WTC11 (cell line): ENCODE data around the gene WDR83. TPM values are rescaled to one million over a fixed set of nuclear protein-coding genes. Genes with fewer than 3 reads are reported as not detected.

ENCODE experiments used
- ATAC-seq: fragments of 200-7000 bp; cut with Tn5 transposase; 2 replicates; pipeline ENCODE4 v1.10.0; 2021; ENCODE audit warnings: mild to moderate bottlenecking, moderate library complexity
- CTCF ChIA-PET: fragments of 300-600 bp; sonication (Branson Sonifier 250); formaldehyde crosslinking; loops from one replicate; lab custom pipeline; 2021; ENCODE audit warnings: antibody characterized with exemption; lab: Charles Lee
- POLR2A ChIA-PET: fragments of 350-600 bp; sonication (Branson Sonifier 250); formaldehyde crosslinking; loops from one replicate; lab custom pipeline; 2021; ENCODE audit warnings: antibody characterized with exemption; lab: Charles Lee
- DNase-seq: peaks from one replicate; pipeline ENCODE4 v3.0.0; 2021; ENCODE audit warnings: low spot score
- H3K27ac Mint-ChIP-seq: 2 replicates; pipeline ENCODE4 v1.8.0; 2021; ENCODE audit warnings: mixed read lengths
- H3K27me3 Mint-ChIP-seq: 2 replicates; pipeline ENCODE4 v1.8.0; 2021; ENCODE audit warnings: low read depth, mild to moderate bottlenecking, moderate library complexity, mixed read lengths
- H3K36me3 Mint-ChIP-seq: 2 replicates; pipeline ENCODE4 v1.8.0; 2021; ENCODE audit warnings: mixed read lengths
- H3K4me1 Mint-ChIP-seq: 2 replicates; pipeline ENCODE4 v1.8.0; 2022; ENCODE audit warnings: mixed read lengths
- H3K4me3 Mint-ChIP-seq: 2 replicates; pipeline ENCODE4 v1.8.0; 2021; ENCODE audit warnings: mild to moderate bottlenecking, moderate library complexity, mixed read lengths
- H3K9me3 Mint-ChIP-seq: 2 replicates; pipeline ENCODE4 v1.8.0; 2021; ENCODE audit warnings: mixed read lengths
- SP1 ChIP-seq: sonication (generic); formaldehyde crosslinking; conservative IDR thresholded peaks from 2 replicates; pipeline ENCODE4 v1.8.1; 2022; ENCODE audit warnings: missing genetic modification reagents
- TCF7 ChIP-seq: sonication (generic); formaldehyde crosslinking; IDR thresholded peaks from 2 replicates; pipeline ENCODE4 v1.8.0; 2022; ENCODE audit warnings: mild to moderate bottlenecking, low read depth, missing genetic modification reagents, moderate library complexity
- TEAD4 ChIP-seq: sonication (generic); formaldehyde crosslinking; IDR thresholded peaks from 2 replicates; pipeline ENCODE4 v1.8.0; 2022; ENCODE audit warnings: mild to moderate bottlenecking, missing genetic modification reagents
- ZNF121 ChIP-seq: sonication (generic); formaldehyde crosslinking; IDR thresholded peaks from 2 replicates; pipeline ENCODE4 v1.8.0; 2023; ENCODE audit warnings: missing genetic modification reagents
- total RNA-seq: library from RNA; stranded (reverse); gene quantifications from 3 replicates; pipeline ENCODE4 v1.2.3, GENCODE V29; 2021
- TF ChIP-seq, protein P1 (sequence below): sonication (generic); formaldehyde crosslinking; conservative IDR thresholded peaks from 2 replicates; pipeline ENCODE4 v1.8.1; 2023; ENCODE audit warnings: mild to moderate bottlenecking, low read depth, missing genetic modification reagents, moderate library complexity
- TF ChIP-seq, protein P2 (sequence below): fragments of 250-450 bp; sonication (Bioruptor Pico); IDR thresholded peaks from 2 replicates; pipeline ENCODE4 v1.9.0; 2021; ENCODE audit warnings: mild to moderate bottlenecking, borderline replicate concordance
- TF ChIP-seq, protein P3 (sequence below): sonication (generic); formaldehyde crosslinking; IDR thresholded peaks from 2 replicates; pipeline ENCODE4 v1.8.1; 2022; ENCODE audit warnings: low read depth, mild to moderate bottlenecking, moderate library complexity, missing genetic modification reagents, borderline replicate concordance
- TF ChIP-seq, protein P4 (sequence below): fragments of 250-450 bp; sonication (Bioruptor Pico); IDR thresholded peaks from 2 replicates; pipeline ENCODE4 v1.8.0; 2021; ENCODE audit warnings: mild to moderate bottlenecking
- TF ChIP-seq, protein P5 (sequence below): sonication (generic); formaldehyde crosslinking; IDR thresholded peaks from 2 replicates; pipeline ENCODE4 v1.8.1; 2023; ENCODE audit warnings: mild to moderate bottlenecking, missing genetic modification reagents
- TF ChIP-seq, protein P6 (sequence below): sonication (generic); formaldehyde crosslinking; conservative IDR thresholded peaks from 2 replicates; pipeline ENCODE4 v1.8.1; 2022; ENCODE audit warnings: mild to moderate bottlenecking, missing genetic modification reagents
- TF ChIP-seq, protein P7 (sequence below): sonication (generic); formaldehyde crosslinking; IDR thresholded peaks from 2 replicates; pipeline ENCODE4 v1.8.0; 2022; ENCODE audit warnings: mild to moderate bottlenecking, missing genetic modification reagents

The WDR83 gene
- total RNA-seq, 1 experiment from 2014 or later: 21.8 TPM

DNA sequence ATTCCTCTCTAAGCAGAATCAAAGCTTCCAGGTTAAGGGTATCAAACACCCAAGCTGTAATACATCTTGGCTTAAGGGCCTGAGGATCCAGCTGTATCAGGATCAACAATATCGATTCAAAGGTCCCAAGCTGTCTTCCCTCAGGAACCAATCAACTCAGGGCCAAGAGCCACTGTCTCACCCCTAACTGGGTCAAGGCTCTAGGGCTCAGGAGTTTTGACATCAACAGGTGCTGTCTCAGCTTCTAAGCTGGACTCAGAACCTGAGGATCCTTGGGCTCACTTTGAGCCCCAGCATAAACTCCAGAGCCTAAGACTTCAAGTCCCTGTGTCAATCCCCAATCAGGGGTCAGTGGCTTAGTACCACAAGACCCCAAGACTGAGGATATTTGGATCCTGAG is 28.9 kb downstream of the WDR83 start:
- ATAC-seq (no peak), DNase-seq (no peak)
- Mint-ChIP-seq H3K27ac (no peak overlapping the region), H3K27me3 (no peaks in the 10 kb centered on the region), H3K9me3 (no peaks in the 10 kb centered on the region), H3K4me1 (peaks cover 3% of the 10 kb centered on the region), H3K36me3 (peaks cover 8% of the 10 kb centered on the region; the same call in 1 of the 2 replicates), H3K4me3 (peak overlapping the region; percentile 90)
- TF ChIP-seq ZNF121 (CRISPR knock-in tag) (no peak), TEAD4 (CRISPR knock-in tag) (no peak), SP1 (CRISPR knock-in tag) (no peak)
- TF ChIP-seq, protein P1, sequence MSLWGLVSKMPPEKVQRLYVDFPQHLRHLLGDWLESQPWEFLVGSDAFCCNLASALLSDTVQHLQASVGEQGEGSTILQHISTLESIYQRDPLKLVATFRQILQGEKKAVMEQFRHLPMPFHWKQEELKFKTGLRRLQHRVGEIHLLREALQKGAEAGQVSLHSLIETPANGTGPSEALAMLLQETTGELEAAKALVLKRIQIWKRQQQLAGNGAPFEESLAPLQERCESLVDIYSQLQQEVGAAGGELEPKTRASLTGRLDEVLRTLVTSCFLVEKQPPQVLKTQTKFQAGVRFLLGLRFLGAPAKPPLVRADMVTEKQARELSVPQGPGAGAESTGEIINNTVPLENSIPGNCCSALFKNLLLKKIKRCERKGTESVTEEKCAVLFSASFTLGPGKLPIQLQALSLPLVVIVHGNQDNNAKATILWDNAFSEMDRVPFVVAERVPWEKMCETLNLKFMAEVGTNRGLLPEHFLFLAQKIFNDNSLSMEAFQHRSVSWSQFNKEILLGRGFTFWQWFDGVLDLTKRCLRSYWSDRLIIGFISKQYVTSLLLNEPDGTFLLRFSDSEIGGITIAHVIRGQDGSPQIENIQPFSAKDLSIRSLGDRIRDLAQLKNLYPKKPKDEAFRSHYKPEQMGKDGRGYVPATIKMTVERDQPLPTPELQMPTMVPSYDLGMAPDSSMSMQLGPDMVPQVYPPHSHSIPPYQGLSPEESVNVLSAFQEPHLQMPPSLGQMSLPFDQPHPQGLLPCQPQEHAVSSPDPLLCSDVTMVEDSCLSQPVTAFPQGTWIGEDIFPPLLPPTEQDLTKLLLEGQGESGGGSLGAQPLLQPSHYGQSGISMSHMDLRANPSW: no peak
- TF ChIP-seq, protein P2, sequence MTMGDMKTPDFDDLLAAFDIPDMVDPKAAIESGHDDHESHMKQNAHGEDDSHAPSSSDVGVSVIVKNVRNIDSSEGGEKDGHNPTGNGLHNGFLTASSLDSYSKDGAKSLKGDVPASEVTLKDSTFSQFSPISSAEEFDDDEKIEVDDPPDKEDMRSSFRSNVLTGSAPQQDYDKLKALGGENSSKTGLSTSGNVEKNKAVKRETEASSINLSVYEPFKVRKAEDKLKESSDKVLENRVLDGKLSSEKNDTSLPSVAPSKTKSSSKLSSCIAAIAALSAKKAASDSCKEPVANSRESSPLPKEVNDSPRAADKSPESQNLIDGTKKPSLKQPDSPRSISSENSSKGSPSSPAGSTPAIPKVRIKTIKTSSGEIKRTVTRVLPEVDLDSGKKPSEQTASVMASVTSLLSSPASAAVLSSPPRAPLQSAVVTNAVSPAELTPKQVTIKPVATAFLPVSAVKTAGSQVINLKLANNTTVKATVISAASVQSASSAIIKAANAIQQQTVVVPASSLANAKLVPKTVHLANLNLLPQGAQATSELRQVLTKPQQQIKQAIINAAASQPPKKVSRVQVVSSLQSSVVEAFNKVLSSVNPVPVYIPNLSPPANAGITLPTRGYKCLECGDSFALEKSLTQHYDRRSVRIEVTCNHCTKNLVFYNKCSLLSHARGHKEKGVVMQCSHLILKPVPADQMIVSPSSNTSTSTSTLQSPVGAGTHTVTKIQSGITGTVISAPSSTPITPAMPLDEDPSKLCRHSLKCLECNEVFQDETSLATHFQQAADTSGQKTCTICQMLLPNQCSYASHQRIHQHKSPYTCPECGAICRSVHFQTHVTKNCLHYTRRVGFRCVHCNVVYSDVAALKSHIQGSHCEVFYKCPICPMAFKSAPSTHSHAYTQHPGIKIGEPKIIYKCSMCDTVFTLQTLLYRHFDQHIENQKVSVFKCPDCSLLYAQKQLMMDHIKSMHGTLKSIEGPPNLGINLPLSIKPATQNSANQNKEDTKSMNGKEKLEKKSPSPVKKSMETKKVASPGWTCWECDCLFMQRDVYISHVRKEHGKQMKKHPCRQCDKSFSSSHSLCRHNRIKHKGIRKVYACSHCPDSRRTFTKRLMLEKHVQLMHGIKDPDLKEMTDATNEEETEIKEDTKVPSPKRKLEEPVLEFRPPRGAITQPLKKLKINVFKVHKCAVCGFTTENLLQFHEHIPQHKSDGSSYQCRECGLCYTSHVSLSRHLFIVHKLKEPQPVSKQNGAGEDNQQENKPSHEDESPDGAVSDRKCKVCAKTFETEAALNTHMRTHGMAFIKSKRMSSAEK (CRISPR knock-in tag): no peak
- TF ChIP-seq, protein P3, sequence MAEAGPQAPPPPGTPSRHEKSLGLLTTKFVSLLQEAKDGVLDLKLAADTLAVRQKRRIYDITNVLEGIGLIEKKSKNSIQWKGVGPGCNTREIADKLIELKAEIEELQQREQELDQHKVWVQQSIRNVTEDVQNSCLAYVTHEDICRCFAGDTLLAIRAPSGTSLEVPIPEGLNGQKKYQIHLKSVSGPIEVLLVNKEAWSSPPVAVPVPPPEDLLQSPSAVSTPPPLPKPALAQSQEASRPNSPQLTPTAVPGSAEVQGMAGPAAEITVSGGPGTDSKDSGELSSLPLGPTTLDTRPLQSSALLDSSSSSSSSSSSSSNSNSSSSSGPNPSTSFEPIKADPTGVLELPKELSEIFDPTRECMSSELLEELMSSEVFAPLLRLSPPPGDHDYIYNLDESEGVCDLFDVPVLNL: no peak
- TF ChIP-seq, protein P4, sequence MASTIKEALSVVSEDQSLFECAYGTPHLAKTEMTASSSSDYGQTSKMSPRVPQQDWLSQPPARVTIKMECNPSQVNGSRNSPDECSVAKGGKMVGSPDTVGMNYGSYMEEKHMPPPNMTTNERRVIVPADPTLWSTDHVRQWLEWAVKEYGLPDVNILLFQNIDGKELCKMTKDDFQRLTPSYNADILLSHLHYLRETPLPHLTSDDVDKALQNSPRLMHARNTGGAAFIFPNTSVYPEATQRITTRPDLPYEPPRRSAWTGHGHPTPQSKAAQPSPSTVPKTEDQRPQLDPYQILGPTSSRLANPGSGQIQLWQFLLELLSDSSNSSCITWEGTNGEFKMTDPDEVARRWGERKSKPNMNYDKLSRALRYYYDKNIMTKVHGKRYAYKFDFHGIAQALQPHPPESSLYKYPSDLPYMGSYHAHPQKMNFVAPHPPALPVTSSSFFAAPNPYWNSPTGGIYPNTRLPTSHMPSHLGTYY (CRISPR knock-in tag): no peak
- ChIA-PET CTCF (interaction anchor here (0.6 to 1.1 kb wide), 3 partner anchors 23 to 79 kb away, joined by 3 read pairs; no protein-coding TSS in a partner anchor), POLR2A (interaction anchor here (2.1 kb wide), 1 partner anchor 14 kb away, joined by 13 read pairs; the partner anchor contains the start of gene DHPS)

DNA sequence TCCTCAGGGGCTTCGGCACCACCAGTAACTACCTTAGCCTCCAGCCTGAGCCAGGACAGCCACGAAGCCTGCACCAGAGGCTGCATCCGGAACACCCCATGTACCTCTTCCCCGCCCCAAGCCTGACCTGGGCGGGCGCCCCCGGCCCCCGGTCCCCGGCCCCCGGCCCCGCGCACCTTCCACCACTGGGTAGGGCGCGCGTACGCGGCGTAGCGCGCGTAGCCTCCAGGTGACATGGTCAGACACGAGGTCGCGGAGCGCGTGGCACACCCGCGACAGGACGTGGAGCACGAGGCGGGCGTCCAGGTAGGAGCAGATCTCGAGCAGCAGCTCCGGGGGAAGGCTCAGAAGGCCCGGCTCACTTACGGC is 29.4 kb downstream of the WDR83 start:
- Mint-ChIP-seq H3K36me3 (peaks cover 12% of the 10 kb centered on the region), H3K9me3 (no peaks in the 10 kb centered on the region), H3K27me3 (no peaks in the 10 kb centered on the region), H3K4me3 (peak overlapping the region; percentile 90), H3K4me1 (peaks cover 3% of the 10 kb centered on the region), H3K27ac (no peak overlapping the region)
- DNase-seq (no peak), ATAC-seq (peak; percentile 10)
- POLR2A ChIA-PET: interaction anchor here (0.8 to 2.1 kb wide), 4 partner anchors 15 to 62 kb away, joined by 3 to 13 read pairs (median 4); partner anchors contain the start of gene DHPS
- TF ChIP-seq TCF7 (CRISPR knock-in tag): 0 out of 2 replicates have a peak, but pooled peaks have one; percentile 62
- TF ChIP-seq, protein P5, sequence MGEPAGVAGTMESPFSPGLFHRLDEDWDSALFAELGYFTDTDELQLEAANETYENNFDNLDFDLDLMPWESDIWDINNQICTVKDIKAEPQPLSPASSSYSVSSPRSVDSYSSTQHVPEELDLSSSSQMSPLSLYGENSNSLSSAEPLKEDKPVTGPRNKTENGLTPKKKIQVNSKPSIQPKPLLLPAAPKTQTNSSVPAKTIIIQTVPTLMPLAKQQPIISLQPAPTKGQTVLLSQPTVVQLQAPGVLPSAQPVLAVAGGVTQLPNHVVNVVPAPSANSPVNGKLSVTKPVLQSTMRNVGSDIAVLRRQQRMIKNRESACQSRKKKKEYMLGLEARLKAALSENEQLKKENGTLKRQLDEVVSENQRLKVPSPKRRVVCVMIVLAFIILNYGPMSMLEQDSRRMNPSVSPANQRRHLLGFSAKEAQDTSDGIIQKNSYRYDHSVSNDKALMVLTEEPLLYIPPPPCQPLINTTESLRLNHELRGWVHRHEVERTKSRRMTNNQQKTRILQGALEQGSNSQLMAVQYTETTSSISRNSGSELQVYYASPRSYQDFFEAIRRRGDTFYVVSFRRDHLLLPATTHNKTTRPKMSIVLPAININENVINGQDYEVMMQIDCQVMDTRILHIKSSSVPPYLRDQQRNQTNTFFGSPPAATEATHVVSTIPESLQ (CRISPR knock-in tag): 0 out of 2 replicates have a peak, but pooled peaks have one; percentile 29
- TF ChIP-seq, protein P6, sequence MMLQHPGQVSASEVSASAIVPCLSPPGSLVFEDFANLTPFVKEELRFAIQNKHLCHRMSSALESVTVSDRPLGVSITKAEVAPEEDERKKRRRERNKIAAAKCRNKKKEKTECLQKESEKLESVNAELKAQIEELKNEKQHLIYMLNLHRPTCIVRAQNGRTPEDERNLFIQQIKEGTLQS: no peak
- TF ChIP-seq, protein P7, sequence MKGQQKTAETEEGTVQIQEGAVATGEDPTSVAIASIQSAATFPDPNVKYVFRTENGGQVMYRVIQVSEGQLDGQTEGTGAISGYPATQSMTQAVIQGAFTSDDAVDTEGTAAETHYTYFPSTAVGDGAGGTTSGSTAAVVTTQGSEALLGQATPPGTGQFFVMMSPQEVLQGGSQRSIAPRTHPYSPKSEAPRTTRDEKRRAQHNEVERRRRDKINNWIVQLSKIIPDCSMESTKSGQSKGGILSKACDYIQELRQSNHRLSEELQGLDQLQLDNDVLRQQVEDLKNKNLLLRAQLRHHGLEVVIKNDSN (CRISPR knock-in tag): no peak
- CTCF ChIA-PET: interaction anchor here (0.8 to 1.9 kb wide), 4 partner anchors 62 to 79 kb away, joined by 3 to 10 read pairs (median 6); no protein-coding TSS in a partner anchor
